PC-9 (cell line): Measurements from ENCODE around the gene HAGHL. TPM values are rescaled to one million over a fixed set of nuclear protein-coding genes. Genes with fewer than 3 reads are reported as not detected.
A peak's percentile ranks its signal among the peaks of the same experiment; 100 is the strongest.

ENCODE experiments used
- BruUV-seq: library from RNA; stranded (reverse); fragments of 400-500 nt; replicated peaks from 2 replicates; lab custom pipeline; 2021; lab: Mats Ljungman, UMichigan
- CTCF ChIA-PET: fragments of 300-600 bp; sonication (Branson Sonifier 250); formaldehyde crosslinking; loops from one replicate; lab custom pipeline; 2022; ENCODE audit warnings: antibody characterized with exemption; lab: Charles Lee
- POLR2A ChIA-PET: fragments of 300-600 bp; sonication (Branson Sonifier 250); formaldehyde crosslinking; loops from one replicate; lab custom pipeline; 2022; ENCODE audit warnings: antibody characterized with exemption; ENCODE audit not compliant: unreplicated experiment; lab: Charles Lee
- DNase-seq, 2 experiments: peaks; one replicate each; pipeline versions ENCODE4 v3.0.0 to v3.0.0-alpha.2; 2015 to 2022; ENCODE audit warnings: mixed read lengths in 1 of 2
- H2AFZ ChIP-seq: fragments of 200-600 bp; sonication (generic); 2 replicates; pipeline ENCODE4 v1.8.1; 2017; ENCODE audit warnings: antibody characterized with exemption
- H3F3A ChIP-seq: fragments of 200-600 bp; sonication (generic); 2 replicates; pipeline ENCODE4 v1.8.1; 2017; ENCODE audit warnings: antibody characterized with exemption, mild to moderate bottlenecking, low read depth; ENCODE audit not compliant: insufficient read depth
- H3K27ac ChIP-seq: fragments of 200-600 bp; sonication (generic); 2 replicates; pipeline ENCODE4 v1.6.1; 2016; ENCODE audit warnings: mixed run types
- H3K27me3 ChIP-seq: fragments of 200-600 bp; sonication (generic); 2 replicates; pipeline ENCODE4 v1.6.1; 2016; ENCODE audit warnings: low read depth, mixed run types; ENCODE audit not compliant: insufficient read depth
- H3K36me3 ChIP-seq: fragments of 200-600 bp; sonication (generic); 2 replicates; pipeline ENCODE4 v1.6.1; 2016; ENCODE audit warnings: low read depth, mixed run types
- H3K4me1 ChIP-seq: fragments of 200-600 bp; sonication (generic); replicated peaks from 2 replicates; pipeline ENCODE4 v1.6.1; 2016; ENCODE audit warnings: mixed run types; ENCODE audit not compliant: insufficient read depth
- H3K4me2 ChIP-seq: fragments of 200-600 bp; sonication (generic); 2 replicates; pipeline ENCODE4 v1.6.1; 2017; ENCODE audit warnings: mixed run types
- H3K4me3 ChIP-seq: fragments of 200-600 bp; sonication (generic); 2 replicates; pipeline ENCODE4 v1.6.1; 2016; ENCODE audit warnings: mixed run types
- H3K79me2 ChIP-seq: fragments of 200-600 bp; sonication (generic); 2 replicates; pipeline ENCODE4 v1.6.1; 2017; ENCODE audit warnings: low read depth, mixed run types
- H3K9me2 ChIP-seq: fragments of 200-600 bp; sonication (generic); 2 replicates; pipeline ENCODE4 v1.8.1; 2017; ENCODE audit warnings: mild to moderate bottlenecking; ENCODE audit not compliant: insufficient read depth
- H3K9me3 ChIP-seq: fragments of 200-600 bp; sonication (generic); 2 replicates; pipeline ENCODE4 v1.8.1; 2016; ENCODE audit warnings: low read depth; ENCODE audit not compliant: insufficient read depth
- H4K20me1 ChIP-seq: fragments of 200-600 bp; sonication (generic); 2 replicates; pipeline ENCODE4 v1.8.1; 2017; ENCODE audit not compliant: insufficient read depth
- EZH2 ChIP-seq: fragments of 200-600 bp; sonication (generic); IDR thresholded peaks from 2 replicates; pipeline ENCODE4 v1.8.0; 2017; ENCODE audit warnings: antibody characterized with exemption, low read depth
- intact Hi-C: fragments of 100-400 bp; cut with micrococcal nuclease; formaldehyde crosslinking; loops from one replicate; pipeline ENCODE4 v1.10.0; 2022; ENCODE audit not compliant: unreplicated experiment
- total RNA-seq: library from RNA; stranded (reverse); gene quantifications from 2 replicates; pipeline ENCODE4 v1.2.3, GENCODE V29; 2021
- TF ChIP-seq, protein P1 (sequence below): fragments of 200-600 bp; sonication (generic); conservative IDR thresholded peaks from 2 replicates; pipeline ENCODE4 v1.6.1; 2017; ENCODE audit warnings: mixed run types, antibody characterized with exemption, mild to moderate bottlenecking, moderate library complexity

HAGHL gene
- total RNA-seq, 1 experiment from 2014 or later = 31.0 TPM

DNA sequence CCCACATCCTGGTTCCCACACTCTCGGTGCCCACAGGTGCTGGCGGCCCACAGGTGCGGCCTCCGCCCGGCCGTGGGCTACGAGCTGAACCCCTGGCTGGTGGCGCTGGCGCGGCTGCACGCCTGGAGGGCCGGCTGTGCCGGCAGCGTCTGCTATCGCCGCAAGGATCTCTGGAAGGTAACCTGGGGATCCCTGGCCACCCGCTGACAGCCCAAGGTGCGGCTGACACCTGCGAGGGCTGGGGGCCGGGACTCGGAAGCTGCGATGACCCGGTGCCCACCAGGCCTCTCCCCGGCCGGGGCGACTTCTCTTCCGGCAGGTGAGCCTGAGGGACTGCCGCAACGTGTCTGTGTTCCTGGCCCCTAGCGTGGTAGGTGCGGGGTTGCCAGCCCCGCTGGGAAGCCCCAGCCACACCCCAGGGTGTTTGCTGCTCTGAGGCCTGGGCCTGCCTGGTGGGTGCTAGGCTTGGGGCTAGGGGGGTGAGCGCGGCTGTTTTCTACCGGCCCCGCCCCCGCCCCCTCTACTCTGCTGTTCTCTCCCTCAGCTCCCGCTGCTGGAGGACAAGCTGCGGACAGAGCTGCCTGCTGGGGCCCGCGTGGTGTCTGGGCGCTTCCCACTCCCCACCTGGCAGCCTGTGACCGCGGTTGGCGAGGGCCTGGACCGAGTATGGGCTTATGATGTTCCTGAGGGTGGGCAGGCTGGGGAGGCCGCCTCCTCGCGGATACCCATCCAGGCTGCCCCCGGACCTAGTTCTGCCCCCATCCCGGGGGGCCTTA, 5.0 kb upstream of the HAGHL start:
- no peak for DNase-seq
- TF ChIP-seq, protein P1, sequence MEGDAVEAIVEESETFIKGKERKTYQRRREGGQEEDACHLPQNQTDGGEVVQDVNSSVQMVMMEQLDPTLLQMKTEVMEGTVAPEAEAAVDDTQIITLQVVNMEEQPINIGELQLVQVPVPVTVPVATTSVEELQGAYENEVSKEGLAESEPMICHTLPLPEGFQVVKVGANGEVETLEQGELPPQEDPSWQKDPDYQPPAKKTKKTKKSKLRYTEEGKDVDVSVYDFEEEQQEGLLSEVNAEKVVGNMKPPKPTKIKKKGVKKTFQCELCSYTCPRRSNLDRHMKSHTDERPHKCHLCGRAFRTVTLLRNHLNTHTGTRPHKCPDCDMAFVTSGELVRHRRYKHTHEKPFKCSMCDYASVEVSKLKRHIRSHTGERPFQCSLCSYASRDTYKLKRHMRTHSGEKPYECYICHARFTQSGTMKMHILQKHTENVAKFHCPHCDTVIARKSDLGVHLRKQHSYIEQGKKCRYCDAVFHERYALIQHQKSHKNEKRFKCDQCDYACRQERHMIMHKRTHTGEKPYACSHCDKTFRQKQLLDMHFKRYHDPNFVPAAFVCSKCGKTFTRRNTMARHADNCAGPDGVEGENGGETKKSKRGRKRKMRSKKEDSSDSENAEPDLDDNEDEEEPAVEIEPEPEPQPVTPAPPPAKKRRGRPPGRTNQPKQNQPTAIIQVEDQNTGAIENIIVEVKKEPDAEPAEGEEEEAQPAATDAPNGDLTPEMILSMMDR = no peak
- Histone ChIP-seq H3K4me3 (peak overlapping the region; percentile 98; the same call in 1 of the 2 replicates), H3K4me1 (peaks cover 25% of the 10 kb centered on the region), H3K9me3 (no peaks in the 10 kb centered on the region), H3K79me2 (peaks cover 4% of the 10 kb centered on the region; the same call in 1 of the 2 replicates), H3K27ac (no peak overlapping the region), H3K27me3 (no peaks in the 10 kb centered on the region), H3K9me2 (no peaks in the 10 kb centered on the region), H3F3A (peaks cover 42% of the 10 kb centered on the region), H3K36me3 (no peaks in the 10 kb centered on the region), H3K4me2 (peak overlapping the region; percentile 94), H2AFZ (no peak overlapping the region), H4K20me1 (peaks cover 10% of the 10 kb centered on the region; the same call in 1 of the 2 replicates)
- intact Hi-C loops = loop anchor here (2.0 kb wide), 1 partner anchor 63 kb away; no protein-coding TSS in a partner anchor
- no TSS peak for BruUV-seq
- ChIA-PET CTCF (interaction anchor here (0.5 to 0.6 kb wide), 2 partner anchors 235 to 332 kb away, joined by 3 to 7 read pairs; no protein-coding TSS in a partner anchor), POLR2A (interaction anchor here (0.6 to 1.0 kb wide), 4 partner anchors 39 to 66 kb away, joined by 3 to 6 read pairs (median 3); partner anchors contain the start of genes CHTF18 and RPUSD1)

- TF ChIP-seq, protein P1 = no peak
- no peak for TF ChIP-seq EZH2
- intact Hi-C loops = no loop called here
- H4K20me1 ChIP-seq = peaks cover 10% of the 10 kb centered on the region; the same call in 1 of the 2 replicates
- peaks cover 4% of the 10 kb centered on the region; the same call in 1 of the 2 replicates for H3K79me2 ChIP-seq
- H3K4me2 ChIP-seq = no peak overlapping the region
- CTCF ChIA-PET = no interaction called here
- H3K27me3 ChIP-seq = no peaks in the 10 kb centered on the region
- no peak overlapping the region for H3K27ac ChIP-seq
- peaks cover 25% of the 10 kb centered on the region for H3K4me1 ChIP-seq
- H2AFZ ChIP-seq = no peak overlapping the region
- BruUV-seq = TSS peak; percentile 29
- no peaks in the 10 kb centered on the region for H3K9me3 ChIP-seq
- H3F3A ChIP-seq = peaks cover 42% of the 10 kb centered on the region
- H3K4me3 ChIP-seq = no peak overlapping the region
- no peaks in the 10 kb centered on the region for H3K9me2 ChIP-seq
- no peak for DNase-seq
- no peaks in the 10 kb centered on the region for H3K36me3 ChIP-seq
- POLR2A ChIA-PET = interaction anchor here (0.7 kb wide), 1 partner anchor 60 kb away, joined by 3 read pairs; no protein-coding TSS in a partner anchor
These were observed 3.9 kb upstream of the HAGHL start for GRCh38 chr16:722835-723633.

DNA sequence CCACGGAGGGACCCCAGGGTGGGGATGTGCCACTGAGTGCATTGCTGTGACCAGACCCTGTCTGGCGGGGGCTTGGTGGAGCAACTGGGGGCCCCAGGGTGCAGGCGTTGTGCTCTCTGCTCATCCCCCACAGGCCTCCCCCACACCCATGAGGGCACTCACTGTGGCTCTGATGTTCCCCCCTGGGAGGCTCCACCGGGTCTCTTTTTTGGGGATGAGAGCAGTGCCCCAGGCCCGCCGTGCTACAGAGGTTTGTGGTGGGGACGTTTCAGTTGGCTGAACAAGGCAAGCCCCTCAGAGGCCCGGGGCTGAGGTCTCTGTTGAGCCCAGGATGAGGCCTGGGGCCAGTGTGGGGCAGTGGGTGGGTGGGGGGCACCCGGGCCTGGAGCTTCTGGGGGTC, 3.2 kb upstream of the HAGHL start:
- TF ChIP-seq, protein P1 = no peak
- TF ChIP-seq EZH2 = no peak
- ChIA-PET POLR2A (interaction anchor here (0.7 kb wide), 1 partner anchor 59 kb away, joined by 3 read pairs; no protein-coding TSS in a partner anchor), CTCF (interaction anchor here (0.7 kb wide), 1 partner anchor 11 kb away, joined by 3 read pairs; no protein-coding TSS in a partner anchor)
- Histone ChIP-seq H2AFZ (no peak overlapping the region), H3F3A (peaks cover 40% of the 10 kb centered on the region), H4K20me1 (peaks cover 10% of the 10 kb centered on the region; the same call in 1 of the 2 replicates), H3K27ac (no peak overlapping the region), H3K9me3 (no peaks in the 10 kb centered on the region), H3K4me1 (peaks cover 21% of the 10 kb centered on the region), H3K9me2 (no peaks in the 10 kb centered on the region), H3K4me3 (no peak overlapping the region), H3K79me2 (peaks cover 4% of the 10 kb centered on the region; the same call in 1 of the 2 replicates), H3K4me2 (no peak overlapping the region), H3K27me3 (no peaks in the 10 kb centered on the region), H3K36me3 (no peaks in the 10 kb centered on the region)
- intact Hi-C loops = no loop called here
- DNase-seq = peak in 1 of 2 experiments; percentile 21
- no TSS peak for BruUV-seq
